WTC11 (cell line): Measurements from ENCODE around the gene PAPOLG. TPM values are rescaled to one million over a fixed set of nuclear protein-coding genes. Genes with fewer than 3 reads are reported as not detected.

ENCODE experiments used
- ATAC-seq: fragments of 200-7000 bp; cut with Tn5 transposase; 2 replicates; pipeline ENCODE4 v1.10.0; 2021; ENCODE audit warnings: mild to moderate bottlenecking, moderate library complexity
- CTCF ChIA-PET: fragments of 300-600 bp; sonication (Branson Sonifier 250); formaldehyde crosslinking; loops from one replicate; lab custom pipeline; 2021; ENCODE audit warnings: antibody characterized with exemption; lab: Charles Lee
- POLR2A ChIA-PET: fragments of 350-600 bp; sonication (Branson Sonifier 250); formaldehyde crosslinking; loops from one replicate; lab custom pipeline; 2021; ENCODE audit warnings: antibody characterized with exemption; lab: Charles Lee
- DNase-seq: peaks from one replicate; pipeline ENCODE4 v3.0.0; 2021; ENCODE audit warnings: low spot score
- H3K27ac Mint-ChIP-seq: 2 replicates; pipeline ENCODE4 v1.8.0; 2021; ENCODE audit warnings: mixed read lengths
- H3K27me3 Mint-ChIP-seq: 2 replicates; pipeline ENCODE4 v1.8.0; 2021; ENCODE audit warnings: low read depth, mild to moderate bottlenecking, moderate library complexity, mixed read lengths
- H3K36me3 Mint-ChIP-seq: 2 replicates; pipeline ENCODE4 v1.8.0; 2021; ENCODE audit warnings: mixed read lengths
- H3K4me1 Mint-ChIP-seq: 2 replicates; pipeline ENCODE4 v1.8.0; 2022; ENCODE audit warnings: mixed read lengths
- H3K4me3 Mint-ChIP-seq: 2 replicates; pipeline ENCODE4 v1.8.0; 2021; ENCODE audit warnings: mild to moderate bottlenecking, moderate library complexity, mixed read lengths
- H3K9me3 Mint-ChIP-seq: 2 replicates; pipeline ENCODE4 v1.8.0; 2021; ENCODE audit warnings: mixed read lengths
- AR ChIP-seq: fragments of 250-450 bp; sonication (Bioruptor Pico); IDR thresholded peaks from 2 replicates; pipeline ENCODE4 v1.9.0; 2021; ENCODE audit warnings: mild to moderate bottlenecking
- ATF2 ChIP-seq: sonication (generic); formaldehyde crosslinking; IDR thresholded peaks from 2 replicates; pipeline ENCODE4 v1.8.1; 2022; ENCODE audit warnings: low read depth, missing genetic modification reagents, borderline replicate concordance
- ATF6 ChIP-seq: sonication (generic); formaldehyde crosslinking; IDR thresholded peaks from 2 replicates; pipeline ENCODE4 v1.8.1; 2023; ENCODE audit warnings: mild to moderate bottlenecking, missing genetic modification reagents
- CTCF ChIP-seq: fragments of 200-600 bp; IDR thresholded peaks from 2 replicates; pipeline ENCODE4 v1.8.0; 2022; ENCODE audit warnings: antibody characterized with exemption
- E2F1 ChIP-seq: sonication (generic); formaldehyde crosslinking; IDR thresholded peaks from 2 replicates; pipeline ENCODE4 v1.8.0; 2022; ENCODE audit warnings: mild to moderate bottlenecking, missing genetic modification reagents
- ELF4 ChIP-seq: sonication (generic); formaldehyde crosslinking; IDR thresholded peaks from 2 replicates; pipeline ENCODE4 v1.8.1; 2022; ENCODE audit warnings: low read depth, mild to moderate bottlenecking, moderate library complexity, missing genetic modification reagents
- EMX1 ChIP-seq: fragments of 250-450 bp; sonication (Bioruptor Pico); IDR thresholded peaks from 2 replicates; pipeline ENCODE4 v1.8.0; 2021; ENCODE audit warnings: mild to moderate bottlenecking
- ESRRA ChIP-seq: sonication (generic); formaldehyde crosslinking; IDR thresholded peaks from 2 replicates; pipeline ENCODE4 v1.8.1; 2022; ENCODE audit warnings: mild to moderate bottlenecking, missing genetic modification reagents, borderline replicate concordance
- FOXJ3 ChIP-seq: sonication (generic); formaldehyde crosslinking; IDR thresholded peaks from 2 replicates; pipeline ENCODE4 v1.9.0; 2021; ENCODE audit warnings: missing genetic modification reagents, mild to moderate bottlenecking, borderline replicate concordance
- FOXK1 ChIP-seq: sonication (generic); formaldehyde crosslinking; IDR thresholded peaks from 2 replicates; pipeline ENCODE4 v1.8.0; 2022; ENCODE audit warnings: mild to moderate bottlenecking, moderate library complexity, missing genetic modification reagents
- IRF2 ChIP-seq: sonication (generic); formaldehyde crosslinking; IDR thresholded peaks from 2 replicates; pipeline ENCODE4 v1.8.0; 2022; ENCODE audit warnings: low read depth, missing genetic modification reagents, borderline replicate concordance
- JAZF1 ChIP-seq: fragments of 250-450 bp; sonication (Bioruptor Pico); IDR thresholded peaks from 2 replicates; pipeline ENCODE4 v1.9.0; 2021; ENCODE audit warnings: moderate library complexity, mild to moderate bottlenecking, inconsistent platforms
- OVOL2 ChIP-seq: fragments of 250-450 bp; sonication (Bioruptor Pico); IDR thresholded peaks from 2 replicates; pipeline ENCODE4 v1.9.0; 2021; ENCODE audit warnings: mild to moderate bottlenecking, borderline replicate concordance
- TEAD1 ChIP-seq: sonication (generic); formaldehyde crosslinking; IDR thresholded peaks from 2 replicates; pipeline ENCODE4 v1.8.0; 2022; ENCODE audit warnings: mild to moderate bottlenecking, missing genetic modification reagents
- ZNF281 ChIP-seq: sonication (generic); formaldehyde crosslinking; IDR thresholded peaks from 2 replicates; pipeline ENCODE4 v1.8.0; 2023; ENCODE audit warnings: mild to moderate bottlenecking, missing genetic modification reagents
- ZNF396 ChIP-seq: fragments of 250-450 bp; sonication (Bioruptor Pico); IDR thresholded peaks from 2 replicates; pipeline ENCODE4 v1.8.0; 2021; ENCODE audit warnings: mild to moderate bottlenecking, moderate library complexity, borderline replicate concordance
- ZNF423 ChIP-seq: fragments of 250-450 bp; sonication (Bioruptor Pico); IDR thresholded peaks from 2 replicates; pipeline ENCODE4 v2.1.2; 2022; ENCODE audit warnings: mild to moderate bottlenecking, moderate library complexity
- ZNF512 ChIP-seq: sonication (generic); formaldehyde crosslinking; IDR thresholded peaks from 2 replicates; pipeline ENCODE4 v1.8.1; 2022; ENCODE audit warnings: missing genetic modification reagents, borderline replicate concordance
- total RNA-seq: library from RNA; stranded (reverse); gene quantifications from 3 replicates; pipeline ENCODE4 v1.2.3, GENCODE V29; 2021

PAPOLG gene
- total RNA-seq, 1 experiment from 2014 or later, result 22.5 TPM

- H3K4me3 Mint-ChIP-seq, result no peak overlapping the region
- CTCF ChIA-PET, result interaction anchor here (0.6 to 3.1 kb wide), 24 partner anchors 10 to 1086 kb away, joined by 3 to 22 read pairs (median 4); partner anchors contain the start of gene PAPOLG
- H3K27me3 Mint-ChIP-seq, result no peaks in the 10 kb centered on the region
- POLR2A ChIA-PET, result no interaction called here
- TF ChIP-seq ZNF396 (CRISPR knock-in tag) (no peak), ZNF281 (CRISPR knock-in tag) (no peak), TEAD1 (CRISPR knock-in tag) (no peak), CTCF (peak; percentile 63; the same call in 1 of the 2 replicates), FOXJ3 (CRISPR knock-in tag) (no peak), ZNF512 (no peak), OVOL2 (CRISPR knock-in tag) (no peak)
- DNase-seq (peak; percentile 30), ATAC-seq (peak; percentile 74)
- no peaks in the 10 kb centered on the region for H3K9me3 Mint-ChIP-seq
- peaks cover 8% of the 10 kb centered on the region for H3K4me1 Mint-ChIP-seq
- no peaks in the 10 kb centered on the region for H3K36me3 Mint-ChIP-seq
- H3K27ac Mint-ChIP-seq, result no peak overlapping the region
Measured at GRCh38 chr2:60707750-60708371, 48.2 kb upstream of the PAPOLG start.

GRCh38 chr2:60708630-60709320 lies 47.3 kb upstream of the PAPOLG start:
- peaks cover 8% of the 10 kb centered on the region for H3K4me1 Mint-ChIP-seq
- H3K27me3 Mint-ChIP-seq, result no peaks in the 10 kb centered on the region
- CTCF ChIA-PET, result interaction anchor here (0.7 to 3.1 kb wide), 6 partner anchors 27 to 290 kb away, joined by 3 to 22 read pairs (median 8); no protein-coding TSS in a partner anchor
- H3K9me3 Mint-ChIP-seq, result peaks cover 3% of the 10 kb centered on the region; the same call in 1 of the 2 replicates
- DNase-seq (no peak), ATAC-seq (no peak)
- no peaks in the 10 kb centered on the region for H3K36me3 Mint-ChIP-seq
- H3K4me3 Mint-ChIP-seq, result no peak overlapping the region
- POLR2A ChIA-PET, result no interaction called here
- H3K27ac Mint-ChIP-seq, result no peak overlapping the region
- TF ChIP-seq ELF4 (CRISPR knock-in tag), result no peak
- no peak for TF ChIP-seq E2F1 (CRISPR knock-in tag)
- no peak for TF ChIP-seq AR
- no peak for TF ChIP-seq JAZF1 (CRISPR knock-in tag)
- TF ChIP-seq OVOL2 (CRISPR knock-in tag), result no peak
- TF ChIP-seq TEAD1 (CRISPR knock-in tag), result no peak
- TF ChIP-seq ESRRA (CRISPR knock-in tag), result no peak
- no peak for TF ChIP-seq IRF2 (CRISPR knock-in tag)
- TF ChIP-seq FOXK1 (CRISPR knock-in tag), result no peak
- no peak for TF ChIP-seq ATF2 (CRISPR knock-in tag)
- no peak for TF ChIP-seq EMX1 (CRISPR knock-in tag)
- no peak for TF ChIP-seq ATF6 (CRISPR knock-in tag)
- no peak for TF ChIP-seq ZNF423 (CRISPR knock-in tag)
